Activated CD4-positive, alpha-beta T cell treated with anti-CD3 and anti-CD28 coated beads, Interleukin-2, amount 50 U/mL, for 24 hours (primary cell): ENCODE measurements around the gene CADPS.

ENCODE experiments used
- DNase-seq, 2 donors: peaks; one replicate each; pipeline ENCODE4 v3.0.0-alpha.2; 2020; ENCODE audit warnings: low read depth in 1 of 2, low spot score in 1 of 2

The CADPS gene

DNA sequence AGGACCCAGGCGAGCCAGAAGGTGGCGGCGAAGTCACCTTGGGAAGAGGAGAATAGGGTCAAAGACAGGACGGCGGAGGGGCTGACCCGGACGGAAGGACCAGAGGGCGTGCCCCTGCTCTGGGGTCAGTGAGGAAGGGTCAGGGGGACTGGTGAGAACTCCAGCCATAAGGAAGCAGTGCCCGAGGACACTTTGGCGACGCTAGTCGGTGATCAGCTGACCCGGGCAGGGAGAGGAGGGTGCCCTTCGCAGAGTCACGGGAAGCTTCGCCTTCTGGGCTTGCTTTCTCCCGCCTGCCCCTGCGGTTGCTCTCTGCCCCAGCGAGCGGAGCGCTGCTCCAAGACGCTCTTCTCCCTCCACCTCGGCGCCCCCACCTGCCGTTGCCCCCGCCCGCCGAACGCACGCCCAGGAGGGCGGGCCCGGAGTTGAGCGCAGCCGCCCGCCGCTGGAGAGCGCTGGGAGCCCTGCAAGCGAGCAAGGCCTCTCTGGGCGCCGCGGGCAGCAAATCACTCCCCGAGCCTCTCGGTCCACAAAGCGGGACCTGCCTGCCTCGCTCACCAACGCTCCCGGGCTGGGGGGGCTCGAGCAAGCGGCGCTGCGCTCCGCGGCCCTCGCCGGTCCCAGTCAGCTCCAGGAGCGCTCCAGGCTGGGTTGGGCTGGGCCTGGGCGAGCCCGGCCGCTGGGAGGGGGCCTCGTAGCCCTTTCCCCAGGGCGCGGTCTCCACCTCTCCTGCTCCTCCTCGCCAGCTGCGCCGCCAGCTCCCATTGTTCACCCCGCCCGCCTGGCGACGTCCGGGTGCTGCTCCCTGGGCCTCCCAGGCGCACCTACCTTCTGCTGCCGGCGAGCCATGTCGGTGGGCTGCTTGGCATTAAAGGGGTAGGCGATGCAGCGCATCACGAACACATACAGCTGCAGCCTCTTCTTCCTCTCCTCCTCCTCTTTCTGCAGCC lies 1.2 kb downstream of the CADPS start:
- no peak for DNase-seq

- no peak for DNase-seq
These were observed 1.8 kb downstream of the CADPS start for GRCh38 chr3:62873451-62873760.

GRCh38 chr3:62872318-62872717 lies 2.9 kb downstream of the CADPS start:
- no peak for DNase-seq

DNA sequence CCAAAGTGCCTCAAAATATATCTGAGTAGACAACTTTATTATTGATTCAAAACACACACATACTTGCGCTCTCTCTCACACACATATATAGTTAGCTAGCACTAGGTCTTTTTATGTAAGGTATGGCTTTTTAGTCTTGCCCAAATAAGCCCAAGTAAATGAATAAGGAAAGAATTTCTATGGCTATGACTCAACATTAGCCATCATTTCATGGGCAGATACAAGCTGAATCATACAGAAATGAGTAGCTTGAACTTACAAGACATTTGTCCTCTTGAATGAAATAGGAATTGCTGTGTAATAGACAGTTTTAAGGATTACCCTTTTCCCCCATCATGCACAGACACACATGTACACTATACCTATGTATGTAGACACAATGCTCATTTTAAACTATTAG lies 4.9 kb downstream of the CADPS start:
- no peak for DNase-seq

DNA sequence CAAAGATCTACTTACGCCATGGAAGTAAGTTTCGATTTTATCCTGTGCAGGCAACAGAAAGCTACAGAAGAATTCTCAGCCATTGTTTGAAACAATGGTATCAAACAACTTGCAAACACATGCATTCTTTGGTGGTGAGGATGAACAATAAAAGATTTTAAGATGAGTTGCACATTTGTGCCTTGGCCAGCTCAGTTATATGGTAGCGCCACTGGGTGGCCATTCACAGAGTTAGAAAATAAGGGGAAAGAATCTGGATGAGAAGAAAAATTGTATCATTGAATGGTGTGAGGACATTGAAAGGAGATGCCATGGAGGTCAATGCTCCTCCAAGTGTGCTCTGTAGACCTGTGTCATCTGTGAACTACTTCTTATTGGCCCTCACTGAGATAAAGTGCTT lies 11.6 kb downstream of the CADPS start:
- DNase-seq = no peak

DNA sequence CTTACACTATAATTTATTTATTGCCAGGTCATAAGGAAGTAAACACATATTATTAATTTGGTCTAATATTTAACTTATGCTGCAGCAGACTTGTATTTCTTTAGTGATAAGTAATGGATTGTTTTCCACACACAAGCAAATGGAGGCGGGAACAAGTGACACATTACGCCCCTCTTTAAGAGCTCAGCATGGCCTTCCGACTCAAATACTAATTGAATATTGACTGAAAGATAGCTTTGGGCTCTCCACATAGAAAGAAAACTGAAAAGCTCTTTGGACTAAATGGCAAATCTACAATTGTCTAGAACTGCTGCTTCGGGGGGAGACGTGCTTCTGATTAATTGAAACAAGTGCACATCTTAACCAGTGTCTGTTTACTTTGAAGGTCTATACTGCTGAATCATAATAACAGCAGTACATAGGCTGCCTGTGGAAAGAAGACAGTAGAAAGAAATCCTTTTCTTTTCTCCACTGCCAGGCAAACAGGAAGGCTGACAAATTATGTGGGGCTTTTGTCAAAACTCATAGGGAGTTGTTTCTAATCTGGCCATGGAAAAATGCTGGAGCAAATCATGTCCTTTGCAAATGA lies 15.9 kb downstream of the CADPS start:
- DNase-seq = no peak

- DNase-seq = no peak
These were observed 29.2 kb downstream of the CADPS start for GRCh38 chr3:62845996-62846395.

- DNase-seq = no peak
These were observed 31.7 kb downstream of the CADPS start for GRCh38 chr3:62843508-62843907.

DNA sequence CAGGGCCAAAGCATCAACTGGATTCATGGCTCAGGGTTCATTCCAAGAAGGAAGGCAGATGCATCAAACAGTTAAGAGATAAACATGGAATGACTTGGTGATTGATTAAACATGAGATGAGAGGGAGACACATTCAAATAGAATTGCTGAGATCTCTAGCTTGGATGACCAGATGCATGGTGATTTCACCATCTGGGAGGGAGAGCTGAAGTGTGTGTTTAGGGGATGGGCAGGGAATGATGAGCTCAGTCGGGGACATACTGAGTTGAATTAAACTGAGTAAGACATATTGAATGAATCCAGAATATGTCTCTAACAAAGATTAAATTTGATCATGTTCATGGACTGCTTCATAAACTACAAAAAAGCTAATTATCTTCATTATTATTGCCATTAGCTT lies 35.5 kb downstream of the CADPS start:
- no peak for DNase-seq

DNA sequence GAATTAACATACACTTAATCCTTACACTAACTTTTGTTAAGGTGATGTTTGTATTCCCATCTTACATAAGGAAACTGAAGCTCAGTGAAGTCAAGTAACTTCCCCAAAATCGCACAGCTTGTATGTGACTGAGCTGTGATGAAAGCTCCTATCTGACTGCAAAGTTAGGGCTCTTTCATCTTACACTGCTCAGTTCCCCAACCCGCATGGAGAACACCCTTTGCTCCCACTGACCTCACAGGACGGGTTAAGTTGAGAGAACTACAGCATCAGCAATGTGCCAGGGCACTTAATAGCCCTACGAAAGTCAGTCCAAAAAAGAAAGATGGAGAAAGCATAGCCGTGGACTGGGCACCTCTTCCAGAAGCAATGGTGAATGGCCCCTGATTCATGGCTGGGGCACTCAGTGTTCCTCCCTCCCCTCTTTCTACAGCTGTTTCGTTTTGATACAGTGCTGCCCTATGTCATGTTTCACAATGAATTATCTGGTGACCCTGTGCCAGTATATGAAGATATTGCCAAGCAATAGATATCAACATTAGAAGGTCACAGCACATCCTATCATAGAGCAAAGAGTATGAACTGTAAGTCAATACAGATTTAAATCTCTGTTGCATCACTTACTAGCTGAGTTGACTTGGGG lies 38.0 kb downstream of the CADPS start:
- DNase-seq = no peak

DNA sequence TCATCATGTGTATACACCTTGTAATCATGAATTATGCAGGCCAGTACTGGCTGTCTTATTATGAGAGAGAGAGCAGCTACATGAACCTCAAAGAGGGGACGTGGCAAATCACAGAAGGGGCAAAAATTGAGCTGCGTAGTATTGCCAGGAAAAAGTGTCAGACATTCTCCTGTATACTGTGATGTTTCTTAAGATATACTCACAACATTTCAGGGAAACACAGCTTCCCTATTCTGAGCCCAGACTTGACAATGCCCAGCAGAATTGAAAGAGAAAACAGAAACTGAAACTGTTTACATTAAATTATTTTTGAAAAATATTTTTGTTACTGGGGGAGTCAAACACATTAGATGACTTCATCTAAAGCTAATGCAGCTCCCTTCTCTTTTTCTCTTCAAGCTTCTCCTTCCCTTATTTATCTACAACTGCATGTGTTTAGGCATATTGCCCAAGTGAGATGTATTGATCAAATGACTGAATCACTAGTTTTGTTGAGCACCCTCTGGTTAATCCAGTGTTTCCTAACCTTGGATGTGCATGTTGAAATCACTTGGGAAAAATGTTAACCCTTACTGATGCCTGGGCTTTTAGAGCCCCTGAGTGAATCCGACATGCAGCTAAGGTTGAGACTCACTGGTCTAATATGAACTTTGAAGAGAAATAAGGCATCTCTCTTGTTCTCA lies 39.5 kb downstream of the CADPS start:
- no peak for DNase-seq

DNA sequence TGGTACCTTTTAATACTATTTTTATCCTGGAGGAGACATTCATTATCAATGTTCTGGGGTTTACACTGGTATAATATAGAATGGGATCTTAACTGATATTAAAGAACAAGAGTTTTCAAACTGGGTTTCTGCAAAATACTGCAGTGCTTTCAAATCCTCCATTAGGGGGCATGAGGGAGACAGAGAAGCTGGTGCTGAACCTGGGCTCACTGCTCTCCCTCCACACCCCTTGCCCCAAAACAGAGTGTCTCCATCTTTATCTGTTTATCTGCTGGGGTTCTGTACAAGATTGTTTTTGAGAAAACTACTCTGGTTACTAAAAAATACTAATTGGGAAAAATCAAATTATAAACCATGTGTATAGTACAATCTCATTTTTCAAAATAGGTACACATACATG lies 41.7 kb downstream of the CADPS start:
- DNase-seq = no peak

GRCh38 chr3:62832553-62832952 lies 42.7 kb downstream of the CADPS start:
- DNase-seq = no peak

- no peak for DNase-seq
These were observed 44.4 kb downstream of the CADPS start for GRCh38 chr3:62830727-62831322.

GRCh38 chr3:62827550-62827949 lies 47.7 kb downstream of the CADPS start:
- no peak for DNase-seq

GRCh38 chr3:62824965-62825592 lies 50.1 kb downstream of the CADPS start:
- DNase-seq = no peak

- no peak for DNase-seq
These were observed 51.7 kb downstream of the CADPS start for GRCh38 chr3:62823461-62824050.

- no peak for DNase-seq
These were observed 52.3 kb downstream of the CADPS start for GRCh38 chr3:62822905-62823304.

- DNase-seq = no peak
These were observed 56.9 kb downstream of the CADPS start for GRCh38 chr3:62818347-62818746.

DNA sequence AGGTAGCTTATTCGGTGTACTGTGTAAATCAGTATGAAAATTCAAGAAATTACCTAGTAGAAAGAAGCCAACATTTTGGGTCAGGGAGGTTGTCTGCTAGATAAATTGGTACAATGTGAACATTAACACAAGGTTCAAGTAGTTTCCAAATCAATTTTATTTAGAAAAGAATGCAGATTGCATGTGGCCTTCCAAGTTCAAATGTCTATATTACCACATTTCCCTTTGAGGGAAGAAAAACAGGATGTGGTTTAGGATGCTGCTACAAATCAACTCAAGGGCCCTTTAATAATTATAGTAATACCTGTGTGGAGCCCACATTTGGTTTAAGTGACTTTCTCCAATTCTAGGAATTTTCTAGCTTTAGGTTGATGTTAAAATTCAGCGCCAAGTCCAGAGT lies 57.5 kb downstream of the CADPS start:
- no peak for DNase-seq

DNA sequence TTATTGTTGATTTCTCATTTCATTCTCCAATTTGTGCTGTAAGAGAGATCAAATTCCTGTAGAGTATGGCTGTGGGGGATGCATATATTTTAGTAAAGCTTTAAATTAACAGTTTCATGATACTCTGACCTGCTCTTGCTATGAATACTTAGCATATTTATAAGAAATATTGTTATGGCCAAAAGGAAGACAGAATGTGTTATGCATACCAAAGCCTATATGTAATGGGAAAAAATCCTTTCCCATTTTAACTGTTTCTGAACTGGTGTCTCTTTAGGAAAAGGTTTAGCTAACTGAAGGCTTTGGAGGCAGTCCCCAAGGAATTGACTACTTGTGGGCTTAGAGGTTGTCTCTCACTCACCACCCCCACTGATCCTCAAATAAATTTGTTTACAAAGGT lies 59.2 kb downstream of the CADPS start:
- no peak for DNase-seq
